ENCODE measurements around the gene ATP13A5.

Gene ATP13A5, protein sequence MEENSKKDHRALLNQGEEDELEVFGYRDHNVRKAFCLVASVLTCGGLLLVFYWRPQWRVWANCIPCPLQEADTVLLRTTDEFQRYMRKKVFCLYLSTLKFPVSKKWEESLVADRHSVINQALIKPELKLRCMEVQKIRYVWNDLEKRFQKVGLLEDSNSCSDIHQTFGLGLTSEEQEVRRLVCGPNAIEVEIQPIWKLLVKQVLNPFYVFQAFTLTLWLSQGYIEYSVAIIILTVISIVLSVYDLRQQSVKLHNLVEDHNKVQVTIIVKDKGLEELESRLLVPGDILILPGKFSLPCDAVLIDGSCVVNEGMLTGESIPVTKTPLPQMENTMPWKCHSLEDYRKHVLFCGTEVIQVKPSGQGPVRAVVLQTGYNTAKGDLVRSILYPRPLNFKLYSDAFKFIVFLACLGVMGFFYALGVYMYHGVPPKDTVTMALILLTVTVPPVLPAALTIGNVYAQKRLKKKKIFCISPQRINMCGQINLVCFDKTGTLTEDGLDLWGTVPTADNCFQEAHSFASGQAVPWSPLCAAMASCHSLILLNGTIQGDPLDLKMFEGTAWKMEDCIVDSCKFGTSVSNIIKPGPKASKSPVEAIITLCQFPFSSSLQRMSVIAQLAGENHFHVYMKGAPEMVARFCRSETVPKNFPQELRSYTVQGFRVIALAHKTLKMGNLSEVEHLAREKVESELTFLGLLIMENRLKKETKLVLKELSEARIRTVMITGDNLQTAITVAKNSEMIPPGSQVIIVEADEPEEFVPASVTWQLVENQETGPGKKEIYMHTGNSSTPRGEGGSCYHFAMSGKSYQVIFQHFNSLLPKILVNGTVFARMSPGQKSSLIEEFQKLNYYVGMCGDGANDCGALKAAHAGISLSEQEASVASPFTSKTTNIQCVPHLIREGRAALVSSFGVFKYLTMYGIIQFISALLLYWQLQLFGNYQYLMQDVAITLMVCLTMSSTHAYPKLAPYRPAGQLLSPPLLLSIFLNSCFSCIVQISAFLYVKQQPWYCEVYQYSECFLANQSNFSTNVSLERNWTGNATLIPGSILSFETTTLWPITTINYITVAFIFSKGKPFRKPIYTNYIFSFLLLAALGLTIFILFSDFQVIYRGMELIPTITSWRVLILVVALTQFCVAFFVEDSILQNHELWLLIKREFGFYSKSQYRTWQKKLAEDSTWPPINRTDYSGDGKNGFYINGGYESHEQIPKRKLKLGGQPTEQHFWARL

GRCh38 chr3:193378706-193379105 lies at the start of gene ATP13A5:
Gene ATP13A5, minus strand, starts transcription at chr3:193378753. Its CDS starts 28 bp downstream, at chr3:193378725.
- DNase-seq (ENCODE audit: low read depth) = no peak

DNA sequence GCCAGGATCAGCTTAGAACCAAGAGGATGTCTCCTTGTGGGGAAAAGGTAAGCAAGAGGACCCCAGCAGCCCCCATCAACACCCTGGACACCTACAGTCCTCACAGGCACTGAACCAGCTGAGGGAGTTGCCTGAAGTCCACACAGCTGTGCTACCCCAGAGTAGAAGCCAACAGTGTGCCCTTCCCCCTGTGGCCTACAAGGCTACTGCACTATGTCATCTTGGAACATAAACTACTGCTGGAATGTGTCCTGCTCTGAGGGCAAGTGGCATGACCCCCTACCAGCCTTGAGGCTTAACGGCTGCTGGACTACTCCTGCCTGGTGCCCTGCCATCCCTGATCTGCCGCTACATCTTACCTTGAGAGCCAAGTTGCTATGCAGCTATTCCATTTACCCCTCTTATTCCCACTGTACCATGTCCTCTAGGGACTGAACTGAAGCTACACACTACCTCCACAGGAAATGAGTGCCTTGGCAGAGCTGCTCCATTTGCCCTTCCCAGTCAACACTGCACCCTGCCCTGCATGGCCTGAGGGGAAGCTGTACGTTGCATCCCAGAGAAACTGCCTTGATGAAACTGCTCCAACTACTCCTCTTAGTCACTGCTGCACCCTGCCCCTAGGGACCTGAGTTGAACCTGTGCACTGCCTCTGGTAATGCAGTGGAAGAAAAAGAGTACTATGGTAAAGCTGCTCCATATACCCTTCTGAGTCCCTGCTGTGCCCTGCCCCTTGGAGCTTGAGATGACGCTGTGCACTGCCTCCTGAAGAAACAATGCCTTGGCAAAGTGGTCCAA lies 40.2 kb upstream of the ATP13A5 start:
- no peak for DNase-seq (ENCODE audit: low read depth)

GRCh38 chr3:193416629-193417028 lies 38.1 kb upstream of the ATP13A5 start:
- no peak for DNase-seq (ENCODE audit: low read depth)

DNA sequence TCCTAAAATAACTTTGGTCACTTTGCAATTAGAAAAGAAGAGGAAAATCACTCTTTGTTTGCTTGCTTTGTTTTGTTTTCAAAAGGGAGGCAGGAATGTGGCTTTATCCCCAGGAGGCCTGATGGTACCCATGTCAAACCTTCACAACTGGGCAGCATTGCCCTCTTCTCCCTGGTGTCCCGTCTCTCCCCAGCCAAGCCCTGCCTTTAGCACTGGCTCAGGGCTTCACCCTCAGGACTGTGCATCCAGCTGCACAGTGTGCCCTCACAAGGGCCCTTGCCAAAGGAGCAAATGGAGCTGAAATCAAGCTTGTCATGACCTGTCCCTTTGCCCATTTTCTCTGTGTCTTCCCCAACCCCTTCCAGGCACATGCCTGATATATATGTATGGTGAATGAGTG lies 29.1 kb upstream of the ATP13A5 start:
- DNase-seq (ENCODE audit: low read depth) = no peak

- no peak for DNase-seq (ENCODE audit: low read depth)
These were observed 28.6 kb upstream of the ATP13A5 start for GRCh38 chr3:193407112-193407511.

DNA sequence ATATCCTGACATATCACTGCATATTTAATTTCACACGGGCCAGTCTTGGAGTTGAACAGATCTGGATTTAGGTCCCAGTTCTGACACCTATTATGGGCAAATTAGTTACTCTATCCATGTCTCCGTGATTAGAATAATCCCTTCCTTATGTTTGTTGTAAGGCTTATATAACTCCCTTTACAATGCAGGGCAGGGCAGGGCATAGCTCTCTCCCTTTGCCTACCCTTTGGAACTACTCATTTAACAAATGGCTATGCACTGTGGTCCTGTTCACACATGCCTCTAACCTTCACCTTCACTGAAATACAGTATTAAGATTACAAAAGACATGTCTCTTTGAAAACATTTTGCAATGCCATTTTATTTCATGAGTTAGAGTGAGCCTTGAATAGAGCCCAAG lies 24.8 kb upstream of the ATP13A5 start:
- no peak for DNase-seq (ENCODE audit: low read depth)

GRCh38 chr3:193400304-193400703 lies 21.8 kb upstream of the ATP13A5 start:
- DNase-seq (ENCODE audit: low read depth) = no peak

DNA sequence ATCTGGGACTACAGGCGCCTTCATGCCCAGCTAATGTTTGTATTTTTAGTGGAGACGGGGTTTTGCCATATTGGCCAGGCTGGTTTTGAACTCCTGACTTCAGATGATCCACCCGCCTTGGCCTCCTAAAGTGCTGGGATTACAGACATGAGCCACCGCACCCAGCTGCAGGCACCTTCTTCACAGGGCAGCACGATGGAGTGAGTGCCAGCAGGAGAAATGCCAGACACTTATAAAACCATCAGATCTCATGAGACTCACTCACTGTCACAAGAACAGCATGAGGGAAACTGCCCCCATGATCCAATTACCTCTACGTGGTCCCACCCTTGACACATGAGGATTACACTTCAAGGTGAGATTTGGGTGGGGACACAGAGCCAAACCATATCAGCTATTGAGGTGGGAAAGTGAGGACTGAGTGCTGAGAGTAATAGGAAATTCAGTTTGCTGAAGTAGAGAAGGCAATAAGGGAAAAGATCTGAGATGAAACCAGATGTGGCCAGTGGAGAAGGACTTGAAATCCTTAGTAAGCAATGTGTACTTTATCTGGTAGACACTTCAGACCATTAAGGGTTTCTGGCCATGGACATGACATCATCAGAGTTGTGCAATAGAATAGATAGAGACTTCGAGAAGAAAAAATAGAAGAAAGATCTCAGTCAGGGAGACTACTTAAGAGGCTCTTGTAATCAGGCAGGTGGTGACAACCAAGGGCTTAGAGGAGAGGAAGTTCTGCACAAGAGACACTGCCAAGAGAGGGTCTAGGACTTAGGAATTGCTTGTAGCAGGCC lies 18.1 kb upstream of the ATP13A5 start:
- DNase-seq (ENCODE audit: low read depth) = no peak

GRCh38 chr3:193391902-193392301 lies 13.3 kb upstream of the ATP13A5 start:
- DNase-seq (ENCODE audit: low read depth) = peak; percentile 6

GRCh38 chr3:193389335-193389734 lies 10.8 kb upstream of the ATP13A5 start:
- DNase-seq (ENCODE audit: low read depth) = no peak

DNA sequence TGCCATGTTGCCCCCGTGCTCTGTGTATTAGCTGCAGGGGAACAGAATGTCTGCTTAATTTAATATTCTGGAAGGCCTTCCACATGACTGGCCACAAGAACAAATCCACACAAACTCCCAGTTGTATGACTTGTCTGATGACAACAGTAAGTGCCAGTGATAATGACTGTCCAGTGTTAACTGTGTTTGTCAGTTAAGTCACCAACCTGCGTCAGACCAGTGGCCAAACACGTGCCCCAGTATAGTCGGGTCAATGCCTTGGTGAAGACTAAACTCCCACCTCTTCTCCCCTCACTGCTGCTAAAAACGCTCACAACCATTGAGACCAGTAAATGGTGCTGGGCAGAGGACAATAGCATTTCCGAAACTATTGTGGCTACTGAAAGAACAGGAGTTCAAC lies 9.8 kb upstream of the ATP13A5 start:
- DNase-seq (ENCODE audit: low read depth) = no peak

DNA sequence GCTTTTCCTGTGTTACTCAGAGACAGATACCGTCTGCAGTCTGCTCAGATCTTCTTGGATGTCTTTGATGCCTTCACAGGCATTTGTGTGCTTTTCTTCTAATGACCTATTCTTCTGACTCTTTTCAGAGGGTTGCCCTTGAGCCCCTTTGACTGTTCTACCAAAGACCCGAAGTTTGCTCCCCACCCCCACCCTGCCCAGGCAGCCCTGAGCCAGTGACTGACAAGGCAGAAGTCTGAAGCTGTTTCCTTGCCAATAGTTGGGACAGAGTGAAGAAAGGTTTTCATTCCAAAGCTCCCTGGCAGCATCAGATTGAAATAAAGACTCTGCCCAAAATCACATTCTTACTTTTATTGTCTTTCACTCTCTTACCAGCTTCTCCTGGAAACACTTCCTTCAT lies 9.0 kb upstream of the ATP13A5 start:
- DNase-seq (ENCODE audit: low read depth) = no peak

DNA sequence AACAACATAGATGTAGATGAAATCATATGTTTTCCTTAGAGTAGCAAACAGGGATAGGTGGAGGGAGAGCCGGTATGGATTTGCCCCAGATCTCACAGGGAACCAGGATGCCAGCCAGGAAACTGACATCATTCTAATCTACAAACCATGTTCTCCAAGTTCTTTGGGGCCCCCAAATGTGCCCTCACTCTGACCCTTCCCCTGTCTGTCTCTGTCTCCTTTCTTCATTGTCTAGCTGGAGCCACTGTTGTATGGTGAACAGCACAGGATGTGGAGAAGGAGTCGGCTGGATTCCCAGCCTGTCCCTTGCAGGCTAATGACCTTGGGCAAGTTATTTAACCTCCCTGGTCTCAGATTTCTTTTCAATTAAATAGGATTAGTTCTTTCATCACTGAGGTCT lies 962 bp downstream of the ATP13A5 start:
- DNase-seq (ENCODE audit: low read depth) = no peak

DNA sequence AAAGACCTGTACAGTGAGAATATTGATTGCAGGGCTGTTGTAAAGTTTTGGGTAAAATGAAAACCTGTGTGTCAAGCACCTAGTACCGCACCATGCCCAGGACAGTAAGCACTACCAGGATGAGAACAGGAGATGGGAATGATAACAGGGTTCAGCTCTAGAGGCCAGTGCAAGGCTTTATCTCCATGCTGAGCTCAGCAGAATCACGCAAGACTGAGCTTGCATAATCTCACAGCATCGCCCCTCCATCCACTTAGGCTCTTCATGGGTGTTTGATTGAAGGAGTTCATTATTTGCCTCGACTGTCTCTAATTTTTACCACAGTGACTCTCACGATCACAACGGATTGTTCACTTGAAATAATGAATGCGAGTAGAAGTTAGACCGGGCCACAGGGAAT lies 2.9 kb downstream of the ATP13A5 start:
- DNase-seq (ENCODE audit: low read depth) = no peak

- no peak for DNase-seq (ENCODE audit: low read depth)
These were observed 5.8 kb downstream of the ATP13A5 start for GRCh38 chr3:193372783-193373182.

DNA sequence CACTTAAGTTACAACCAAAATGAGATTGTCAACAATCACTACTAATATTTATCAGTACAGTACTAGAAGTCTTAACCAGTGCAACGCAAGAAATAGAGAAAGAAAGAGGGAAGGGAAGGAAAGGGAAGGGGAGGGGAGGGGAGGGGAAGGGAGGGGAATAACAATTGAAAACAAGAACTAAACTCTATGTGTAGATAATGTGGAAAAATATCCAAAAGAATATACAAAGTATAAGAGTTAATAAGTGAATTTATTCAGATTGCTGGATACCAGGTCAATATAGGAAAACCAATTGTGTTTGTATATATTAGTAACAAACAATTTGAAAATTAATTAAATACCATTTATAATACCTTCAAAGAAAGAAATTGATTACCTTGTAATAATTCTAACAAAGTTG lies 10.7 kb downstream of the ATP13A5 start:
- DNase-seq (ENCODE audit: low read depth) = no peak

GRCh38 chr3:193357291-193357690 lies 21.3 kb downstream of the ATP13A5 start:
- DNase-seq (ENCODE audit: low read depth) = no peak

- DNase-seq (ENCODE audit: low read depth) = no peak
These were observed 24.1 kb downstream of the ATP13A5 start for GRCh38 chr3:193354423-193354822.

DNA sequence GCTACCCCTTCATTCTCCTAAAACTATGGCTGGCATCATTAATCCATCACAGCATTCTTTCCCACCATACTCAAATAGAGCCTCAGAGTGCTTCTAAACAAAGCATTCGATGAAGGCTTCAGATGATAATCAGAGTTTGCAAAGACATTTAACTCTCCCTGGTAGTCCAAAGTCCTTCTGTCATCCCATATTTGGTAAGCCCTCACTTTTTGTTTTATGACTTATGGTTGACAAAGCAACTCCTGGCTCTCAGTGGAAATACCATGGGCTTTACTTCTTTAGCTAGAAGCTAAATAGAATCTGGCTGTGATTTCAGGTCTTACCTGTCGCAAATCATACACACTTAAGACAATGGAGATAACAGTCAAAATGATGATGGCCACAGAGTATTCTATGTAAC lies 27.8 kb downstream of the ATP13A5 start:
- DNase-seq (ENCODE audit: low read depth) = no peak

DNA sequence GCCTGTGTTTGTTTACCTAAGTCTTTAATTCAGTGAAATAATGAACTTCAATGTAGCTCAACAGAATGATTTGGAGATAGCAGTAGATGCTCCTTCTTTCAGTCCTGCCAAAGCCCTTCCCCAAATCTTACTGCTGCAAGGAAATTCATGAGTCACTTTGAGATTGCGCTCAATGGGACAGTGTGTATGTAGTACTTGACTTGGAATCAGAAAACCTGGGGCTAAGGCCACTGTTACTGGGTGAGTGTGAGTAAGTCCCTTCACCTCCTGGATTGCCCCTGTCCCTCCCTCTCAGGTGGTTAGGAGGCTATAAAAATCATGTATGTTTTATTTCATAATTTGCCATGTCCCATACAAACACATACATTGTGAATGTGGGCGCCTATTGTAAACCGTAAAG lies 29.9 kb downstream of the ATP13A5 start:
- no peak for DNase-seq (ENCODE audit: low read depth)

Data from non-pigmented ciliary epithelial cell (primary cell).